ENCODE results near the gene DDX21. TPM values are rescaled to one million over a fixed set of nuclear protein-coding genes. Genes with fewer than 3 reads are reported as not detected.

Gene DDX21
- polyA plus RNA-seq, 1 experiment = 21.9 TPM

- no peaks in the 10 kb centered on the region for H3K36me3 ChIP-seq (ENCODE audit: control insufficient read depth, insufficient read depth, low read length)
- CTCF ChIA-PET = interaction anchor here (0.9 to 1.7 kb wide), 3 partner anchors 8 to 101 kb away, joined by 3 to 7 read pairs (median 3); no protein-coding TSS in a partner anchor
- peak; percentile 87 for DNase-seq (ENCODE audit: low read depth)
Observed at GRCh38 chr10:68992636-68993440, 36.9 kb downstream of the DDX21 start.

GRCh38 chr10:68997211-68997610 lies 41.2 kb downstream of the DDX21 start:
- DNase-seq (ENCODE audit: low read depth) = no peak
- ChIA-PET POLR2A (no interaction called here), CTCF (no interaction called here)

More at GRCh38 chr10:68992636-68993440, 36.9 kb downstream of the DDX21 start:
- Histone ChIP-seq H3K27me3 (ENCODE audit: control insufficient read depth, insufficient read depth, low read length) (no peaks in the 10 kb centered on the region), H3K4me3 (ENCODE audit: low read depth, low read length) (no peak overlapping the region)
- TF ChIP-seq CTCF (IDR thresholded peaks at IDR 0.05; ENCODE audit: insufficient read depth, low read depth, low read length) = no peak
- POLR2A ChIA-PET = no interaction called here

GRCh38 chr10:69004821-69005220 lies 48.9 kb downstream of the DDX21 start:
- ChIA-PET POLR2A (interaction anchor here (0.7 kb wide), 1 partner anchor 100 kb away, joined by 3 read pairs; no protein-coding TSS in a partner anchor), CTCF (interaction anchor here (1.1 to 4.6 kb wide), 7 partner anchors 10 to 408 kb away, joined by 3 to 65 read pairs (median 7); partner anchors contain the start of gene VPS26A)

More at GRCh38 chr10:68997211-68997610, 41.2 kb downstream of the DDX21 start:
- no peaks in the 10 kb centered on the region for H3K27me3 ChIP-seq (ENCODE audit: control insufficient read depth, insufficient read depth, low read length)
- no peak overlapping the region for H3K4me3 ChIP-seq (ENCODE audit: low read depth, low read length)
- H3K36me3 ChIP-seq (ENCODE audit: control insufficient read depth, insufficient read depth, low read length) = 0 out of 2 replicates have a peak, but pooled peaks cover 1% of the 10 kb centered on the region
- no peak for TF ChIP-seq CTCF (IDR thresholded peaks at IDR 0.05; ENCODE audit: insufficient read depth, low read depth, low read length)

GRCh38 chr10:69005704-69006485 lies 49.9 kb downstream of the DDX21 start:
- ChIA-PET POLR2A (no interaction called here), CTCF (interaction anchor here (0.7 to 4.6 kb wide), 7 partner anchors 9 to 407 kb away, joined by 3 to 65 read pairs (median 3); partner anchors contain the start of genes SRGN and VPS26A)
- Histone ChIP-seq H3K36me3 (ENCODE audit: control insufficient read depth, insufficient read depth, low read length) (0 out of 2 replicates have a peak, but pooled peaks cover 2% of the 10 kb centered on the region), H3K27me3 (ENCODE audit: control insufficient read depth, insufficient read depth, low read length) (no peaks in the 10 kb centered on the region), H3K4me3 (ENCODE audit: low read depth, low read length) (no peak overlapping the region)
- DNase-seq (ENCODE audit: low read depth) = no peak
- TF ChIP-seq CTCF (IDR thresholded peaks at IDR 0.05; ENCODE audit: insufficient read depth, low read depth, low read length) = no peak

More at GRCh38 chr10:69004821-69005220, 48.9 kb downstream of the DDX21 start:
- DNase-seq (ENCODE audit: low read depth) = no peak
- Histone ChIP-seq H3K27me3 (ENCODE audit: control insufficient read depth, insufficient read depth, low read length) (no peaks in the 10 kb centered on the region), H3K4me3 (ENCODE audit: low read depth, low read length) (no peak overlapping the region), H3K36me3 (ENCODE audit: control insufficient read depth, insufficient read depth, low read length) (0 out of 2 replicates have a peak, but pooled peaks cover 2% of the 10 kb centered on the region)
- TF ChIP-seq CTCF (IDR thresholded peaks at IDR 0.05; ENCODE audit: insufficient read depth, low read depth, low read length) = peak; percentile 52

GRCh38 chr10:69007260-69007659 lies 51.3 kb downstream of the DDX21 start:
- TF ChIP-seq CTCF (IDR thresholded peaks at IDR 0.05; ENCODE audit: insufficient read depth, low read depth, low read length) = no peak
- no peak for DNase-seq (ENCODE audit: low read depth)
- POLR2A ChIA-PET = no interaction called here
- Histone ChIP-seq H3K36me3 (ENCODE audit: control insufficient read depth, insufficient read depth, low read length) (peaks cover 3% of the 10 kb centered on the region), H3K27me3 (ENCODE audit: control insufficient read depth, insufficient read depth, low read length) (no peaks in the 10 kb centered on the region), H3K4me3 (ENCODE audit: low read depth, low read length) (no peak overlapping the region)
- CTCF ChIA-PET = interaction anchor here (4.6 kb wide), 1 partner anchor 86 kb away, joined by 65 read pairs; no protein-coding TSS in a partner anchor
